ENCODE data around the gene SLC27A6. TPM values are rescaled to one million over a fixed set of nuclear protein-coding genes. Genes with fewer than 3 reads are reported as not detected.
"Not testable (repeated sequence)": the region's sequence is repeated elsewhere in the genome, so short reads cannot be mapped to it uniquely, and the experiment has no call there.

Gene SLC27A6
- total and polyA plus RNA-seq, 10 of the 15 experiments (the other 5 are each of a cell fraction or from before 2014, with no cell fraction given) = not detected

- TF ChIP-seq EZH2 (IDR thresholded peaks at IDR 0.05; ENCODE audit: borderline replicate concordance, control insufficient read depth, low read depth, low read length) (no peak), KLF5 (IDR thresholded peaks at IDR 0.05; ENCODE audit: partially characterized antibody) (no peak)
Measured at GRCh38 chr5:128927644-128928043, 37.6 kb upstream of the SLC27A6 start (continued).

GRCh38 chr5:128932232-128932631 is 33.1 kb upstream of the SLC27A6 start:
- RAD21 ChIA-PET (ENCODE audit: unreplicated experiment); FAIRE-seq; H3K9me3 ChIP-seq (replicated peaks; ENCODE audit: control insufficient read depth, insufficient read depth, low read length); CTCF ChIA-PET; H3K4me3 ChIP-seq; POLR2A ChIA-PET; H4K20me1 ChIP-seq (ENCODE audit: control insufficient read depth, insufficient read depth); intact Hi-C loops (cut with micrococcal nuclease; ENCODE audit: unreplicated experiment); H3K27ac ChIP-seq (ENCODE audit: control insufficient read depth, insufficient read depth); H3K9ac ChIP-seq (ENCODE audit: control insufficient read depth, insufficient read depth, low read length); ATAC-seq; DNase-seq (ENCODE audit: low read depth, low spot score); BruUV-seq (replicated peaks); H3K27me3 ChIP-seq (replicated peaks in 1 of 2; ENCODE audit: control insufficient read depth in 2 of 2, insufficient read depth in 2 of 2, low read length in 1 of 2); H3K4me2 ChIP-seq (ENCODE audit: control insufficient read depth, insufficient read depth); H3K4me1 ChIP-seq (ENCODE audit: control insufficient read depth, insufficient read depth, low read length); H3K79me2 ChIP-seq (ENCODE audit: control insufficient read depth, insufficient read depth, low read length); SMC1A ChIA-PET (ENCODE audit: uncharacterized antibody, unreplicated experiment); H3K36me3 ChIP-seq (ENCODE audit: control insufficient read depth in 2 of 2, insufficient read depth in 2 of 2, low read length in 1 of 2); in situ Hi-C loops (cut with MboI); H2AFZ ChIP-seq (ENCODE audit: control insufficient read depth, low read depth, low read length): not testable (repeated sequence)
- WGBS (ENCODE audit: insufficient coverage, insufficient replicate concordance, low lambda C conversion rate, missing lambda C conversion rate) = 25% methylated on average over 4 of the region's 4 CpGs

GRCh38 chr5:128943100-128943499 is 22.2 kb upstream of the SLC27A6 start:
- FAIRE-seq; H3K9ac ChIP-seq (ENCODE audit: control insufficient read depth, insufficient read depth, low read length); H3K4me2 ChIP-seq (ENCODE audit: control insufficient read depth, insufficient read depth); H3K27ac ChIP-seq (ENCODE audit: control insufficient read depth, insufficient read depth); RAD21 ChIA-PET (ENCODE audit: unreplicated experiment); CTCF ChIA-PET; H3K4me1 ChIP-seq (ENCODE audit: control insufficient read depth, insufficient read depth, low read length); H2AFZ ChIP-seq (ENCODE audit: control insufficient read depth, low read depth, low read length); DNase-seq (ENCODE audit: low read depth, low spot score); H3K27me3 ChIP-seq (replicated peaks in 1 of 2; ENCODE audit: control insufficient read depth in 2 of 2, insufficient read depth in 2 of 2, low read length in 1 of 2); in situ Hi-C loops (cut with MboI); H3K79me2 ChIP-seq (ENCODE audit: control insufficient read depth, insufficient read depth, low read length); H4K20me1 ChIP-seq (ENCODE audit: control insufficient read depth, insufficient read depth); BruUV-seq (replicated peaks); ATAC-seq; POLR2A ChIA-PET; SMC1A ChIA-PET (ENCODE audit: uncharacterized antibody, unreplicated experiment); H3K9me3 ChIP-seq (replicated peaks; ENCODE audit: control insufficient read depth, insufficient read depth, low read length); H3K36me3 ChIP-seq (ENCODE audit: control insufficient read depth in 2 of 2, insufficient read depth in 2 of 2, low read length in 1 of 2); H3K4me3 ChIP-seq; intact Hi-C loops (cut with micrococcal nuclease; ENCODE audit: unreplicated experiment): not testable (repeated sequence)
- 50% methylated on average over 8 of the region's 9 CpGs for WGBS (ENCODE audit: insufficient coverage, insufficient replicate concordance, low lambda C conversion rate, missing lambda C conversion rate)
